Measurements from ENCODE around the gene BOLA3.

The BOLA3 gene

DNA sequence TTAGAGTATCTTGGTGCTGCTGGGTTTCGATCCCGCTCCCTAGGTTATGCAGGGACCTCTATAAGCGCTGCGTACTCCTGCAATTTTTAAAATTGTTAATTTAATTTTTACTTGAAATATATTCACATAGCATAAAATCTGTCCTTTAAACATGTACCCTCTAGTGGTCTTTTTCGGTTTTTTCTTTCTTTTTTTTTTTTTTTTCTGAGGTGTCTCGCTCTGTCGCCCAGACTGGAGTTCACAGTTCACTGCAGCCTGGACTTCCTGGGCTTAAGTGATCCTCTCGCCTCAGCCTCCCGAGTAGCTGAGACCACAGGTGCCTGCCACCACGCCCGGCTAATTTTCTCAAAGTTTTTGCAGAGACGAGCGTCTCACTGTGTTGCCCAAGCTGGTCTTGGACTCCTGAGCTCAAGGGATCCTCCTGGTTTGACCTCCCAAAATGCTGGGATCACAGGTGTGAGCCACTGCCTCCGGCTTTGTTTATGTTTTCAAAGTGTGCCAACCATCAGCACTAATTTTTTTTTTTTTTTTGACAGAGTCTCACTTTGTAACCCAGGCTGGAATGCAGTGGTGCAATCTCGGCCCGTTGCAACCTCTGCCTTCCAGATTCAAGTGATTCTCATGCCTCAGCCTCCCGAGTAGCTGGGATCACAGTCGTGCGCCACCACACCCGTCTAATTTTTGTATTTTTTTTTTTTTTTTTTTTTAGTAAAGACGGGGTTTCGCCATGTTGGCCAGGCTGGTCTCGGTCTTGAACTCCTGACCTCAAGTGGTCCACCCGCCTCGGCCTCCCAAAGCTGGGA, 31.6 kb upstream of the BOLA3 start:
- Histone ChIP-seq H3K36me3 (ENCODE audit: control insufficient read depth, insufficient read depth, low read length) (peaks cover 23% of the 10 kb centered on the region), H3K9me3 (ENCODE audit: control insufficient read depth, low read length) (no peaks in the 10 kb centered on the region), H3K4me3 (ENCODE audit: extremely low read depth, insufficient read depth, low read length, poor library complexity, severe bottlenecking) (peak overlapping the region; percentile 71), H3K27ac (ENCODE audit: low read depth, low read length, severe bottlenecking) (no peak overlapping the region), H3K4me1 (ENCODE audit: control insufficient read depth, insufficient read depth, low read length, poor library complexity, severe bottlenecking) (no peaks in the 10 kb centered on the region)
- WGBS, 2 experiments (ENCODE audit: insufficient coverage in 2 of 2): 72 to 86% methylated on average over 8 to 17 of the region's 25 CpGs

DNA sequence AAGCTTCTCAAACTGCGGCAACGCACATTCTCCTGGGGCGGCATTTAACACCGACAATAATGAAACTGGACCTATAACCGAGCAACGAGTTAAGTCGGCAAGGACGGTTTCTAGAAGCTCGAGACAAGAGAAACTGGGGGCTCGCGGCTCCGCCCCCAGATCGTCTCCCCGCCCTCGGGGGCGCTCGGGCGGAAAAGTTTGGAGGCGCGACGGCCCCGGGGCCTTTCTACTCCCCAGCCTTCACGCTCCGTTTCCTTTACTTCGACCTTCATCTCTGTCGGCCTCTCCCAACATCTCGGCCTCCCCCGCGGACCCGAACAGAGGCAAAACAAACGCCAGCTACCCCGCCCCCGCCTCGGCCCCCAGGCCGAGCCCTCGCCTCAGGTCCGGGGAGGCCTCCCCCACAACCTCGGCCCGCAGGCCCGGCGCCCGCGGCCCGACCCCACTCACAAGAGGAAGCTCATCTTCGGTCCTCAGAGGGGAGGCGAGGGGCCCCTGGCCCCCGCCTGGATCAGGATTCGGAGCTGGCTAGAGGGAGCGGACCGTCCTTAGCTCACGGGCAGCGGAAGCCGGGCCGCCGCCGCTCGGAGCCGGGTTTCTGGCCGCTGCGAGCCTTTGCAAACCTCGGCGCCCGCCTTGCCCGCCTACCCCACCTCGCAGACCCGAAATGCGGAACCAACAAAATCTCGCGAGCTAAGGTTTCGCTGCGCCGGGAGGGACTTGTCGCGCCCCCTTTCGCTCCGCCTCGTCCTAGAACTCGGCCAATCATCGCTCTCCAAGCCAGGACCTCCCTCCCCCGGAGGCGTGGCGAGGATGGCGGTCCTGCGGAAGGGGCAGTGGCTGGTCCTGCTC, 30.7 kb upstream of the BOLA3 start, which contains the start of gene MOB1A:
TSS of gene MOB1A (minus strand) at position 669 of the 852 bp plus-strand sequence. CDS start at position 464, 205 bp downstream.
- 0% methylated on average over 43 to 72 of the region's 84 CpGs for WGBS, 2 experiments (ENCODE audit: insufficient coverage in 2 of 2)
- H3K36me3 ChIP-seq (ENCODE audit: control insufficient read depth, insufficient read depth, low read length): peaks cover 25% of the 10 kb centered on the region
- peak within 1 kb of the TSS; percentile 96 for H3K27ac ChIP-seq (ENCODE audit: low read depth, low read length, severe bottlenecking)
- no peaks in the 10 kb centered on the region for H3K9me3 ChIP-seq (ENCODE audit: control insufficient read depth, low read length)
- H3K4me3 ChIP-seq (ENCODE audit: extremely low read depth, insufficient read depth, low read length, poor library complexity, severe bottlenecking): peak within 1 kb of the TSS; percentile 71
- H3K4me1 ChIP-seq (ENCODE audit: control insufficient read depth, insufficient read depth, low read length, poor library complexity, severe bottlenecking): no peaks in the 10 kb centered on the region

DNA sequence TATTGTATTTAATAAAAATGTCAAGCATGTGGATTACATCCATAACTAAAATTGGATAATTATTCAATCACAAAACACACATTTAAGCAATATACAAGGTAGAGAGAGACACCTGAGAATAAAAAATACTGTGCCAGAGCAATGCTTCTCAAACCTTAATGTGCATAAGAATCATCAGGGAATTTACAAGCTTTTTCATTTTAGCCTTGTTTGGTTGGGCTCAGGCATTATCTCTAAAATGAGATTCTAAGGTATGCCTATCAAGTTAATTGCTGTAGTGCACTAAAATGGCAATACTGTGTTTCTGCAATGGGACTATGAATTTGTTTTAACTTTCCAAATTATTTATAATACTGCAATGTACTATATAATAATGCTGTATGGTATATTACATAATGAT, 30.0 kb upstream of the BOLA3 start:
- no peak overlapping the region for H3K27ac ChIP-seq (ENCODE audit: low read depth, low read length, severe bottlenecking)
- no peaks in the 10 kb centered on the region for H3K9me3 ChIP-seq (ENCODE audit: control insufficient read depth, low read length)
- H3K36me3 ChIP-seq (ENCODE audit: control insufficient read depth, insufficient read depth, low read length): peaks cover 31% of the 10 kb centered on the region

DNA sequence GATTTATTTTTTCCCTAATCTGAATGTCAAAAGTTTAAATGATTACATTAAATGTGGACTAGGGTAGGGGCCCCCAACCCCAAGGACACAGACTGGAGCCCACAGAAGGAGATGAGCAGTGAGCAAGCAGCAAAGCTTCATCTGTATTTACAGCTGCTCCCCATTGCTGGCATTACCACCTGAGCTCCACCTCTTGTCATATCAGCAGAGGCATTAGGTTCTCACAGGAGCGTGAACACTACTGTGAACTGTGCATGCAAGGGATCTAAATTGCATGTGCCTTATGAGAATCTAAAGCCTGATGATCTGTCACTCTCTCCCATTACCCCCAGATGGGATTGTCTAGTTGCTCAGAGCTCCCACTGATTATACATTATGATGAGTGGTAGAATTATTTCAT, 27.2 kb upstream of the BOLA3 start:
- peaks cover 57% of the 10 kb centered on the region for H3K36me3 ChIP-seq (ENCODE audit: control insufficient read depth, insufficient read depth, low read length)
- no CpG with 5 or more reads among the region's 1 CpG for WGBS, 2 experiments (ENCODE audit: insufficient coverage in 2 of 2)
- no peaks in the 10 kb centered on the region for H3K9me3 ChIP-seq (ENCODE audit: control insufficient read depth, low read length)
- no peak overlapping the region for H3K27ac ChIP-seq (ENCODE audit: low read depth, low read length, severe bottlenecking)
- H3K4me3 ChIP-seq (ENCODE audit: extremely low read depth, insufficient read depth, low read length, poor library complexity, severe bottlenecking): no peak overlapping the region
- H3K4me1 ChIP-seq (ENCODE audit: control insufficient read depth, insufficient read depth, low read length, poor library complexity, severe bottlenecking): no peaks in the 10 kb centered on the region

More for the DNA sequence above, 30.0 kb upstream of the BOLA3 start:
- Histone ChIP-seq H3K4me1 (ENCODE audit: control insufficient read depth, insufficient read depth, low read length, poor library complexity, severe bottlenecking) (no peaks in the 10 kb centered on the region), H3K4me3 (ENCODE audit: extremely low read depth, insufficient read depth, low read length, poor library complexity, severe bottlenecking) (peak overlapping the region; percentile 71)

GRCh38 chr2:74168739-74169138, 21.0 kb upstream of the BOLA3 start:
- WGBS, 2 experiments (ENCODE audit: insufficient coverage in 2 of 2): no CpG with 5 or more reads among the region's 2 CpGs

DNA sequence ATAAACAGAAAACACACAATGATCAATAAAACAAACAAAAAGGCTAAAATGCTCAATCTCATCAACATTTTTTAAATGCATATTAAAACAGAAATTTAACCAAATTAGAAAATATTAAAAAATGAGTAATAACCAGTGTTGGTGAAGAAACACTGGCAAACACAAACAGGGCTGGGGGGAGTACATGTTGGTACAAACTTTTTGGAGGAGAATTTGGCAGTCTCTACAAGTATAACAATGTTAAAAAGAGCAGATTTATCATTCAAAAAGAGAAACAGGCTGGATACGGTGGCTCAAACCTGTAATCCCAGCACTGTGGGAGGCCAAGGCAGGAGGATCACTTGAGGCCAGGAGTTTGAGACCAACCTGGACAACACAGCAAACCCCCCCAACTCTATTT, 17.0 kb upstream of the BOLA3 start:
- WGBS, 2 experiments (ENCODE audit: insufficient coverage in 2 of 2): no CpG with 5 or more reads among the region's 1 CpG
- Histone ChIP-seq H3K9me3 (ENCODE audit: control insufficient read depth, low read length) (no peaks in the 10 kb centered on the region), H3K4me3 (ENCODE audit: extremely low read depth, insufficient read depth, low read length, poor library complexity, severe bottlenecking) (no peak overlapping the region), H3K27ac (ENCODE audit: low read depth, low read length, severe bottlenecking) (no peak overlapping the region), H3K36me3 (ENCODE audit: control insufficient read depth, insufficient read depth, low read length) (peaks cover 86% of the 10 kb centered on the region), H3K4me1 (ENCODE audit: control insufficient read depth, insufficient read depth, low read length, poor library complexity, severe bottlenecking) (no peaks in the 10 kb centered on the region)

More at GRCh38 chr2:74168739-74169138, 21.0 kb upstream of the BOLA3 start:
- no peak overlapping the region for H3K4me3 ChIP-seq (ENCODE audit: extremely low read depth, insufficient read depth, low read length, poor library complexity, severe bottlenecking)
- no peak overlapping the region for H3K27ac ChIP-seq (ENCODE audit: low read depth, low read length, severe bottlenecking)
- H3K9me3 ChIP-seq (ENCODE audit: control insufficient read depth, low read length): no peaks in the 10 kb centered on the region
- no peaks in the 10 kb centered on the region for H3K4me1 ChIP-seq (ENCODE audit: control insufficient read depth, insufficient read depth, low read length, poor library complexity, severe bottlenecking)
- H3K36me3 ChIP-seq (ENCODE audit: control insufficient read depth, insufficient read depth, low read length): peaks cover 86% of the 10 kb centered on the region

DNA sequence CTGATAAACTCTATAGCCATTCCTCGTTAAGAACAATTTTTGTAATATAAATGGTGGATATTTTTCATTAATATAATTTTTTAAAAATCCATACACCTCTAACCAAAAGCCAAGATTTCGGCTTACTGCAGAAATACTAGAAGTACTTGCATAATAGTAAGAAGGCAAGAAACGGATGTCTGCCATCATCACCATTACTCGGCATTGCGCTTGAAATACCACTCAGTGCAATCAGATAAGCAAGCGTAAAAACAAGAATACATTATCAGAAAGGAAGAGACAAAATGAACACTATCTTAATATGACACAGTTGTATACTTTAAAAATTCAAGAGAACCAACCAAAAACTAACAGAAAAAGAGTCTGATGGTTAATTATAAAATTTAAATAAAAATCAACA, 15.2 kb upstream of the BOLA3 start:
- no peaks in the 10 kb centered on the region for H3K9me3 ChIP-seq (ENCODE audit: control insufficient read depth, low read length)
- no CpG with 5 or more reads among the region's 6 CpGs for WGBS, 2 experiments (ENCODE audit: insufficient coverage in 2 of 2)
- H3K4me3 ChIP-seq (ENCODE audit: extremely low read depth, insufficient read depth, low read length, poor library complexity, severe bottlenecking): no peak overlapping the region
- H3K36me3 ChIP-seq (ENCODE audit: control insufficient read depth, insufficient read depth, low read length): peaks cover 85% of the 10 kb centered on the region
- H3K4me1 ChIP-seq (ENCODE audit: control insufficient read depth, insufficient read depth, low read length, poor library complexity, severe bottlenecking): no peaks in the 10 kb centered on the region
- H3K27ac ChIP-seq (ENCODE audit: low read depth, low read length, severe bottlenecking): no peak overlapping the region

- Histone ChIP-seq H3K4me1 (ENCODE audit: control insufficient read depth, insufficient read depth, low read length, poor library complexity, severe bottlenecking) (no peaks in the 10 kb centered on the region), H3K9me3 (ENCODE audit: control insufficient read depth, low read length) (no peaks in the 10 kb centered on the region), H3K36me3 (ENCODE audit: control insufficient read depth, insufficient read depth, low read length) (peaks cover 78% of the 10 kb centered on the region), H3K27ac (ENCODE audit: low read depth, low read length, severe bottlenecking) (no peak overlapping the region), H3K4me3 (ENCODE audit: extremely low read depth, insufficient read depth, low read length, poor library complexity, severe bottlenecking) (no peak overlapping the region)
- WGBS, 2 experiments (ENCODE audit: insufficient coverage in 2 of 2): no CpG with 5 or more reads among the region's 3 CpGs
Observed at GRCh38 chr2:74155830-74156229, 8.1 kb upstream of the BOLA3 start.

- 100% methylated on average over 1 of the region's 2 CpGs; no CpG with 5 or more reads in 1 of the 2 experiments for WGBS, 2 experiments (ENCODE audit: insufficient coverage in 2 of 2)
- Histone ChIP-seq H3K4me1 (ENCODE audit: control insufficient read depth, insufficient read depth, low read length, poor library complexity, severe bottlenecking) (no peaks in the 10 kb centered on the region), H3K9me3 (ENCODE audit: control insufficient read depth, low read length) (no peaks in the 10 kb centered on the region), H3K27ac (ENCODE audit: low read depth, low read length, severe bottlenecking) (no peak overlapping the region), H3K4me3 (ENCODE audit: extremely low read depth, insufficient read depth, low read length, poor library complexity, severe bottlenecking) (no peak overlapping the region), H3K36me3 (ENCODE audit: control insufficient read depth, insufficient read depth, low read length) (peaks cover 58% of the 10 kb centered on the region)
Observed at GRCh38 chr2:74152954-74153353, 5.2 kb upstream of the BOLA3 start.

- Histone ChIP-seq H3K27ac (ENCODE audit: low read depth, low read length, severe bottlenecking) (no peak overlapping the region), H3K36me3 (ENCODE audit: control insufficient read depth, insufficient read depth, low read length) (peaks cover 40% of the 10 kb centered on the region), H3K9me3 (ENCODE audit: control insufficient read depth, low read length) (no peaks in the 10 kb centered on the region), H3K4me1 (ENCODE audit: control insufficient read depth, insufficient read depth, low read length, poor library complexity, severe bottlenecking) (peaks cover 5% of the 10 kb centered on the region), H3K4me3 (ENCODE audit: extremely low read depth, insufficient read depth, low read length, poor library complexity, severe bottlenecking) (no peak overlapping the region)
- WGBS, 2 experiments (ENCODE audit: insufficient coverage in 2 of 2): 88 to 93% methylated on average over 6 to 7 of the region's 7 CpGs
Observed at GRCh38 chr2:74149570-74150319, 2.0 kb upstream of the BOLA3 start.
